GM12878 (cell line): ENCODE data around the gene GRAMD2B. TPM values are rescaled to one million over a fixed set of nuclear protein-coding genes. Genes with fewer than 3 reads are reported as not detected.

Experiments used
- ATAC-seq: fragments of 200-7000 bp; cut with Tn5 transposase; 3 replicates; pipeline ENCODE4 v1.9.1; 2020; ENCODE audit warnings: mild to moderate bottlenecking, moderate library complexity
- BruUV-seq: library from RNA; stranded (reverse); fragments of 400-500 nt; replicated peaks from 2 replicates; lab custom pipeline; 2021; lab: Mats Ljungman, UMichigan
- CTCF ChIA-PET: fragments of 300-600 bp; sonication (Branson Sonifier 250); formaldehyde crosslinking; extraction: SDS; loops from one replicate; lab custom pipeline; 2021; ENCODE audit warnings: inconsistent platforms; lab: Yijun Ruan, JAX
- POLR2A ChIA-PET: fragments of 350-600 bp; formaldehyde crosslinking; extraction: SDS; loops from one replicate; lab custom pipeline; 2021; ENCODE audit warnings: inconsistent platforms; lab: Charles Lee
- RAD21 ChIA-PET: fragments of 300-600 bp; sonication (Branson Sonifier 250); formaldehyde crosslinking; loops from one replicate; lab custom pipeline; 2023; ENCODE audit warnings: antibody characterized with exemption; ENCODE audit not compliant: unreplicated experiment; lab: Charles Lee
- SMC1A ChIA-PET: fragments of 300-600 bp; sonication (Branson Sonifier 250); formaldehyde crosslinking; loops from one replicate; lab custom pipeline; 2023; ENCODE audit not compliant: unreplicated experiment, uncharacterized antibody; lab: Charles Lee
- DNase-seq: peaks from one replicate; pipeline ENCODE4 v3.0.0-alpha.2; 2011; ENCODE audit warnings: low read depth, low spot score
- FAIRE-seq: peaks from 3 replicates; lab custom pipeline; 2011; peaks lifted over from hg19 to GRCh38; lab: Jason Lieb, UNC
- H2AFZ ChIP-seq: 2 replicates; pipeline ENCODE4 v1.6.0; 2011; ENCODE audit warnings: low read depth, low read length, control low read depth; ENCODE audit not compliant: control insufficient read depth
- H3K27ac ChIP-seq: 2 replicates; pipeline ENCODE4 v1.5.1; 2011; ENCODE audit warnings: control low read depth; ENCODE audit not compliant: control insufficient read depth, insufficient read depth
- H3K27me3 ChIP-seq, 2 experiments: replicated peaks in 1 of 2; 2 replicates each; pipeline versions ENCODE4 v1.6.0 to v1.6.1; 2011; ENCODE audit warnings: low read length in 1 of 2; ENCODE audit not compliant: control insufficient read depth in 2 of 2, insufficient read depth in 2 of 2
- H3K36me3 ChIP-seq, 2 experiments: 2 replicates each; pipeline ENCODE4 v1.5.1; 2011; ENCODE audit warnings: low read length in 1 of 2; ENCODE audit not compliant: control insufficient read depth in 2 of 2, insufficient read depth in 2 of 2
- H3K4me1 ChIP-seq: 2 replicates; pipeline ENCODE4 v1.6.1; 2011; ENCODE audit warnings: mild to moderate bottlenecking, low read length, moderate library complexity, mixed read lengths; ENCODE audit not compliant: control insufficient read depth, insufficient read depth
- H3K4me2 ChIP-seq: 2 replicates; pipeline ENCODE4 v1.6.0; 2011; ENCODE audit warnings: control low read depth; ENCODE audit not compliant: control insufficient read depth, insufficient read depth
- H3K4me3 ChIP-seq: fragments of 200-600 bp; sonication (generic); 2 replicates; pipeline ENCODE4 v1.5.1; 2016
- H3K79me2 ChIP-seq: 2 replicates; pipeline ENCODE4 v1.6.0; 2011; ENCODE audit warnings: low read length; ENCODE audit not compliant: control insufficient read depth, insufficient read depth
- H3K9ac ChIP-seq: 2 replicates; pipeline ENCODE4 v1.8.0; 2011; ENCODE audit warnings: low read length, control low read depth, mixed read lengths; ENCODE audit not compliant: control insufficient read depth, insufficient read depth
- H3K9me3 ChIP-seq: replicated peaks from 3 replicates; pipeline ENCODE4 v1.5.1; 2011; ENCODE audit warnings: mild to moderate bottlenecking, low read length; ENCODE audit not compliant: control insufficient read depth, insufficient read depth
- H4K20me1 ChIP-seq: 2 replicates; pipeline ENCODE4 v1.6.0; 2011; ENCODE audit not compliant: control insufficient read depth, insufficient read depth
- CEBPZ ChIP-seq: fragments of 150-350 bp; IDR thresholded peaks from 2 replicates; pipeline ENCODE4 v1.6.1; 2016; ENCODE audit warnings: low read depth, low read length
- DPF2 ChIP-seq: fragments of 450-650 bp; IDR thresholded peaks from 2 replicates; pipeline ENCODE4 v1.6.1; 2017; ENCODE audit warnings: mild to moderate bottlenecking
- POU2F2 ChIP-seq: IDR thresholded peaks from 3 replicates; pipeline ENCODE4 v1.6.1; 2011; ENCODE audit warnings: low read depth, mild to moderate bottlenecking, low read length, borderline replicate concordance
- RB1 ChIP-seq: fragments of 450-650 bp; formaldehyde crosslinking; IDR thresholded peaks from 2 replicates; pipeline ENCODE4 v1.6.1; 2017; ENCODE audit warnings: mild to moderate bottlenecking, borderline replicate concordance
- RFX5 ChIP-seq: IDR thresholded peaks from 2 replicates; pipeline ENCODE4 v1.6.1; 2011; ENCODE audit warnings: low read depth, low read length, improper control_type of control experiment
- in situ Hi-C: fragments of 300-500 bp; cut with MboI; formaldehyde crosslinking; loops from 9 replicates; pipeline ENCODE4 v1.14.3; 2018; ENCODE audit warnings: mixed read lengths
- intact Hi-C: fragments of 100-400 bp; cut with micrococcal nuclease; formaldehyde crosslinking; loops from one replicate; pipeline ENCODE4 v1.14.2; 2022; ENCODE audit not compliant: unreplicated experiment
- polyA plus RNA-seq, 11 experiments: library from polyadenylated mRNA; depleted of rRNA in 4 of 11; unstranded in 6 of 11; stranded (reverse) in 5 of 11; fragments of >200 nt; fragmentation: Nextera tagmentation in 4 of 11; fragmentation: Illumina TruSeq in 1 of 11; extraction: Ambion mirVana in 4 of 11; extraction: Trizol in 1 of 11; gene quantifications; 1 replicate in 1 of 11; 2 replicates in 10 of 11; pipeline versions ENCODE4 v1.2.1 to v1.2.3, GENCODE V29; 2011 to 2016; ENCODE audit warnings: inconsistent platforms in 2 of 11, missing spikeins in 2 of 11, low read depth in 1 of 11
- total RNA-seq, 4 experiments: library from RNA; depleted of rRNA in 3 of 4; stranded (reverse); fragments of >200 nt in 3 of 4; fragmentation: Illumina TruSeq in 1 of 4; extraction: Trizol in 1 of 4; gene quantifications; 2 replicates each; pipeline versions ENCODE4 v1.2.1 to v1.2.3, GENCODE V29; 2013 to 2021

Gene GRAMD2B
- total and polyA plus RNA-seq, 10 of the 15 experiments (the other 5 are each of a cell fraction or from before 2014, with no cell fraction given): 1.9 to 21.5 (median 8.4) TPM

GRCh38 chr5:126479810-126480209, 56.6 kb downstream of the GRAMD2B start (continued):
- no peak for TF ChIP-seq RB1
- TF ChIP-seq DPF2: no peak
- no peak for TF ChIP-seq RFX5
- no peak for TF ChIP-seq CEBPZ

- H3K79me2 ChIP-seq: no peaks in the 10 kb centered on the region
- no peak for FAIRE-seq
- no peak overlapping the region for H3K9ac ChIP-seq
- ChIA-PET SMC1A (no interaction called here), RAD21 (no interaction called here), CTCF (no interaction called here), POLR2A (interaction anchor here (0.7 kb wide), 1 partner anchor 49 kb away, joined by 3 read pairs; no protein-coding TSS in a partner anchor)
- no peak overlapping the region for H3K4me2 ChIP-seq
- no peaks in the 10 kb centered on the region; a peak in 1 of 4 replicates for H3K36me3 ChIP-seq
- no peak overlapping the region for H3K27ac ChIP-seq
- no peak for ATAC-seq
- H3K27me3 ChIP-seq: no peaks in the 10 kb centered on the region
- no TSS peak for BruUV-seq
- H3K4me1 ChIP-seq: no peaks in the 10 kb centered on the region
- no peak for DNase-seq
- H3K4me3 ChIP-seq: no peak overlapping the region
- in situ Hi-C loops (no loop called here), intact Hi-C loops (no loop called here)
- H4K20me1 ChIP-seq: no peaks in the 10 kb centered on the region
- TF ChIP-seq POU2F2: no peak
- H3K9me3 ChIP-seq: no peaks in the 10 kb centered on the region
- H2AFZ ChIP-seq: no peak overlapping the region
Observed at GRCh38 chr5:126480824-126481223, 57.6 kb downstream of the GRAMD2B start.
